Neural crest cell (in vitro differentiated cells): ENCODE measurements around the gene CIAO3. TPM values are rescaled to one million over a fixed set of nuclear protein-coding genes. Genes with fewer than 3 reads are reported as not detected.
"Not testable (repeated sequence)": the region's sequence is repeated elsewhere in the genome, so short reads cannot be mapped to it uniquely, and the experiment has no call there.

Experiments
- DNase-seq: peaks from one replicate; pipeline ENCODE4 v3.0.0; 2021; ENCODE audit warnings: low read depth, mixed read lengths, low spot score
- H3K27ac Mint-ChIP-seq: one replicate; pipeline ENCODE4 v1.8.0; 2021; ENCODE audit warnings: mild to moderate bottlenecking, mixed read lengths; ENCODE audit not compliant: unreplicated experiment
- H3K27me3 Mint-ChIP-seq: 2 replicates; pipeline ENCODE4 v1.8.0; 2021; ENCODE audit warnings: low read depth, mild to moderate bottlenecking, mixed read lengths
- H3K36me3 Mint-ChIP-seq: 2 replicates; pipeline ENCODE4 v1.8.0; 2021; ENCODE audit warnings: low read depth, mild to moderate bottlenecking, mixed read lengths
- H3K4me1 Mint-ChIP-seq: 2 replicates; pipeline ENCODE4 v1.8.0; 2021; ENCODE audit warnings: mixed read lengths
- H3K4me3 Mint-ChIP-seq: one replicate; pipeline ENCODE4 v1.8.0; 2021; ENCODE audit warnings: mild to moderate bottlenecking, mixed read lengths
- H3K9me3 Mint-ChIP-seq: 2 replicates; pipeline ENCODE4 v1.8.0; 2021; ENCODE audit warnings: mixed read lengths
- CTCF ChIP-seq: fragments of 200-600 bp; sonication (generic); conservative IDR thresholded peaks from 2 replicates; pipeline ENCODE4 v1.5.0; 2021; ENCODE audit warnings: antibody characterized with exemption, mild to moderate bottlenecking
- total RNA-seq: library from RNA; stranded (reverse); gene quantifications from 2 replicates; pipeline ENCODE4 v1.2.1, GENCODE V29; 2021

The CIAO3 gene
- total RNA-seq, 1 donor from 2014 or later: 45.9 TPM

GRCh38 chr16:760545-761343, 19.9 kb upstream of the CIAO3 start, which contains the start of gene MSLN:
MSLN (plus strand) TSS chr16:760734; CDS start chr16:762681, 1,947 bp downstream.
- no peak within 1 kb of the TSS for H3K27ac Mint-ChIP-seq

GRCh38 chr16:760065-760464, 19.3 kb upstream of the CIAO3 start:
- DNase-seq: no peak
- no peak overlapping the region for H3K4me3 Mint-ChIP-seq
- H3K4me1 Mint-ChIP-seq: no peaks in the 10 kb centered on the region

More at GRCh38 chr16:760545-761343, 19.9 kb upstream of the CIAO3 start, which contains the start of gene MSLN:
- Mint-ChIP-seq H3K27me3 (peaks cover 3% of the 10 kb centered on the region), H3K4me3 (no peak within 1 kb of the TSS), H3K4me1 (no peaks in the 10 kb centered on the region), H3K9me3 (peaks cover 3% of the 10 kb centered on the region), H3K36me3 (no peaks in the 10 kb centered on the region)
- no peak for TF ChIP-seq CTCF
- DNase-seq: no peak

GRCh38 chr16:759110-759910, 18.5 kb upstream of the CIAO3 start:
- Mint-ChIP-seq H3K9me3 (peaks cover 3% of the 10 kb centered on the region), H3K27me3 (peaks cover 3% of the 10 kb centered on the region), H3K4me1 (no peaks in the 10 kb centered on the region), H3K4me3 (no peak overlapping the region), H3K27ac (no peak overlapping the region), H3K36me3 (no peaks in the 10 kb centered on the region)
- TF ChIP-seq CTCF: no peak
- DNase-seq: no peak

More at GRCh38 chr16:760065-760464, 19.3 kb upstream of the CIAO3 start:
- peaks cover 3% of the 10 kb centered on the region for H3K9me3 Mint-ChIP-seq
- H3K36me3 Mint-ChIP-seq: no peaks in the 10 kb centered on the region
- H3K27ac Mint-ChIP-seq: no peak overlapping the region
- no peak for TF ChIP-seq CTCF
- H3K27me3 Mint-ChIP-seq: peaks cover 3% of the 10 kb centered on the region

DNA sequence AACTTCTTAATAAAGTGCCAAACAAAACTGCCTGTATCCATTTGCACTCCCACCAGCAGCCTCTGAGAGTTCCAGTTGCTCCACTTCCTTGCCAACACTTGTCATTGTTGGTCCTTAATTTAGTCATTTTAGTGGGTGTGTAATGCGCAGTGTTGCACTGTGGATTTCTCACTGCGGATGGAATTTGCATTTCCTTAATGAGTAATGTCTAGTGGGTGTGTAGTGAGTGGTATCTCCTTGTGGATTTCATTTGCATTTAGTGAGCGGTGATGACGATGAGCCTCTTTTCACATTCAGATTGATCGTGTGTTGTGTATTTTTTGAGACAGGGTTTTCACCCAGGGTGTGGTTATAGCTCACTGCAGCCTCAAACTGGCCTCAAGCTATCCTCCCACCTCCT, 15.6 kb upstream of the CIAO3 start:
- no peak for DNase-seq
- Mint-ChIP-seq H3K4me1 (peaks cover 14% of the 10 kb centered on the region), H3K4me3 (no peak overlapping the region), H3K36me3 (no peaks in the 10 kb centered on the region), H3K27me3 (peaks cover 8% of the 10 kb centered on the region), H3K9me3 (peaks cover 3% of the 10 kb centered on the region), H3K27ac (no peak overlapping the region)
- TF ChIP-seq CTCF: no peak

GRCh38 chr16:754656-755055, 13.9 kb upstream of the CIAO3 start:
- DNase-seq: no peak
- Mint-ChIP-seq H3K27ac (no peak overlapping the region), H3K4me1 (peaks cover 18% of the 10 kb centered on the region), H3K36me3 (no peaks in the 10 kb centered on the region), H3K4me3 (no peak overlapping the region), H3K9me3 (peaks cover 3% of the 10 kb centered on the region), H3K27me3 (peaks cover 8% of the 10 kb centered on the region)
- TF ChIP-seq CTCF: no peak

- H3K27me3 Mint-ChIP-seq, DNase-seq, H3K36me3 Mint-ChIP-seq, H3K27ac Mint-ChIP-seq, H3K9me3 Mint-ChIP-seq: not testable (repeated sequence)
- Mint-ChIP-seq H3K4me1 (peaks cover 18% of the 10 kb centered on the region), H3K4me3 (peak overlapping the region; percentile 47)
These were observed 13.4 kb upstream of the CIAO3 start for GRCh38 chr16:754121-754607.
